OCI-LY1 (cell line): Measurements from ENCODE around the gene PTPRT.

ENCODE experiments used
- EZH2 ChIP-seq: fragments of 200-600 bp; sonication (generic), shearing (Covaris generic); IDR thresholded peaks from 2 replicates; pipeline ENCODE4 v1.8.0; 2017; ENCODE audit warnings: borderline replicate concordance, mixed run types, mild to moderate bottlenecking, antibody characterized with exemption, low read length, moderate library complexity, mixed read lengths
- TF ChIP-seq, protein P1 (sequence below): fragments of 200-600 bp; sonication (generic), shearing (Covaris generic); IDR thresholded peaks from 2 replicates; pipeline ENCODE4 v1.5.1; 2017; ENCODE audit warnings: mild to moderate bottlenecking, antibody characterized with exemption, low read length, moderate library complexity, mixed read lengths

DNA sequence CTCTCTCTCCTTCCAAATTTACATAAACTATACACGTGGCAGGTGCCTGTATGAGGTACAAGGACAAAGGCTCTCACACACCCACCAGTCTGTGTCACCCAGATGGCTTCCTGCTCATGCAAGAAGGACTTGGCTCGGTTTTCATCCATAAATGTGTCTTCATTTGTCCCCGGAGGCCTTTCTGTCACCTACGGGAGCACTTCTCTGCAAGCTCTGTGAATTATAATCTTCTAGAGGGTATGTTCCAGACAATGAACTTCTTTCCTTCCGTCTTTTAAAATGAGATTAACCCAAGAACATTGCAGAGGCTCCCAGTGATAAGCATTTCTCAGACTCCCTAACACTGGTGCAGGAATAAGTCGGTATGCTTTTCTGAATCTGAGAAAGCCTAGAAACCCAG lies 123.6 kb downstream of the PTPRT start:
- TF ChIP-seq, protein P1, sequence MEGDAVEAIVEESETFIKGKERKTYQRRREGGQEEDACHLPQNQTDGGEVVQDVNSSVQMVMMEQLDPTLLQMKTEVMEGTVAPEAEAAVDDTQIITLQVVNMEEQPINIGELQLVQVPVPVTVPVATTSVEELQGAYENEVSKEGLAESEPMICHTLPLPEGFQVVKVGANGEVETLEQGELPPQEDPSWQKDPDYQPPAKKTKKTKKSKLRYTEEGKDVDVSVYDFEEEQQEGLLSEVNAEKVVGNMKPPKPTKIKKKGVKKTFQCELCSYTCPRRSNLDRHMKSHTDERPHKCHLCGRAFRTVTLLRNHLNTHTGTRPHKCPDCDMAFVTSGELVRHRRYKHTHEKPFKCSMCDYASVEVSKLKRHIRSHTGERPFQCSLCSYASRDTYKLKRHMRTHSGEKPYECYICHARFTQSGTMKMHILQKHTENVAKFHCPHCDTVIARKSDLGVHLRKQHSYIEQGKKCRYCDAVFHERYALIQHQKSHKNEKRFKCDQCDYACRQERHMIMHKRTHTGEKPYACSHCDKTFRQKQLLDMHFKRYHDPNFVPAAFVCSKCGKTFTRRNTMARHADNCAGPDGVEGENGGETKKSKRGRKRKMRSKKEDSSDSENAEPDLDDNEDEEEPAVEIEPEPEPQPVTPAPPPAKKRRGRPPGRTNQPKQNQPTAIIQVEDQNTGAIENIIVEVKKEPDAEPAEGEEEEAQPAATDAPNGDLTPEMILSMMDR, result no peak
- no peak for TF ChIP-seq EZH2
